Osteocyte (in vitro differentiated cells): ENCODE data around the gene CHN1. TPM values are rescaled to one million over a fixed set of nuclear protein-coding genes. Genes with fewer than 3 reads are reported as not detected.

Source experiments
- DNase-seq: peaks from one replicate; pipeline ENCODE4 v3.0.0; 2021; ENCODE audit warnings: mixed read lengths; ENCODE audit not compliant: unreplicated experiment; ENCODE audit errors: extremely low spot score
- H3K27ac Mint-ChIP-seq: one replicate; pipeline ENCODE4 v1.8.0; 2021; ENCODE audit warnings: mild to moderate bottlenecking, mixed read lengths; ENCODE audit not compliant: unreplicated experiment
- H3K27me3 Mint-ChIP-seq: one replicate; pipeline ENCODE4 v1.8.0; 2021; ENCODE audit warnings: mixed read lengths; ENCODE audit not compliant: unreplicated experiment
- H3K36me3 Mint-ChIP-seq: one replicate; pipeline ENCODE4 v1.8.0; 2021; ENCODE audit warnings: mixed read lengths; ENCODE audit not compliant: unreplicated experiment
- H3K4me1 Mint-ChIP-seq: one replicate; pipeline ENCODE4 v1.8.0; 2021; ENCODE audit warnings: mixed read lengths; ENCODE audit not compliant: unreplicated experiment
- H3K4me3 Mint-ChIP-seq: one replicate; pipeline ENCODE4 v1.8.0; 2021; ENCODE audit warnings: mild to moderate bottlenecking, moderate library complexity, mixed read lengths; ENCODE audit not compliant: unreplicated experiment
- H3K9me3 Mint-ChIP-seq: one replicate; pipeline ENCODE4 v1.8.0; 2021; ENCODE audit warnings: mixed read lengths; ENCODE audit not compliant: unreplicated experiment
- CTCF ChIP-seq: fragments of 200-600 bp; sonication (generic); IDR thresholded peaks from 2 replicates; pipeline ENCODE4 v1.5.0; 2021; ENCODE audit warnings: antibody characterized with exemption, mild to moderate bottlenecking, moderate library complexity
- long read RNA-seq: library from polyadenylated mRNA; unstranded; transcript quantifications from one replicate; pipeline ENCODE4 v2.0.0, GENCODE V29; 2021
- total RNA-seq: library from RNA; stranded (reverse); gene quantifications from 2 replicates; pipeline ENCODE4 v1.2.1, GENCODE V29; 2021

Gene CHN1
- total RNA-seq: 22.3 and 23.7 TPM in 2 replicates
- long read RNA-seq, transcript CHN1-201 (7 exons, 2,047 nt): major isoform, 110 of 131 reads
- long read RNA-seq, partial matches to known transcripts: 3 of 131 reads
- long read RNA-seq, other reads (novel, unspliced or antisense): 16 of 131 reads

- peak; percentile 91 for DNase-seq
- Mint-ChIP-seq H3K27ac (peak within 1 kb of the TSS; percentile 80), H3K4me1 (peaks cover 14% of the 10 kb centered on the region), H3K27me3 (peaks cover 33% of the 10 kb centered on the region), H3K36me3 (peaks cover 2% of the 10 kb centered on the region), H3K4me3 (peak within 1 kb of the TSS; percentile 89), H3K9me3 (no peaks in the 10 kb centered on the region)
- TF ChIP-seq CTCF: peak; percentile 9
These were observed at the start of gene CHN1 for GRCh38 chr2:175004980-175005732. CHN1 (minus strand) TSS chr2:175005381; CDS start chr2:175004912, 469 bp downstream.

GRCh38 chr2:175054340-175054739, 49.2 kb upstream of the CHN1 start:
- peaks cover 3% of the 10 kb centered on the region for H3K9me3 Mint-ChIP-seq
- H3K4me1 Mint-ChIP-seq: no peaks in the 10 kb centered on the region
- no peak for DNase-seq
- no peak for TF ChIP-seq CTCF
- H3K27ac Mint-ChIP-seq: no peak overlapping the region
- peaks cover 3% of the 10 kb centered on the region for H3K36me3 Mint-ChIP-seq
- H3K4me3 Mint-ChIP-seq: no peak overlapping the region
- no peaks in the 10 kb centered on the region for H3K27me3 Mint-ChIP-seq

GRCh38 chr2:175049661-175050060, 44.5 kb upstream of the CHN1 start:
- Mint-ChIP-seq H3K4me1 (peaks cover 4% of the 10 kb centered on the region), H3K27me3 (no peaks in the 10 kb centered on the region), H3K4me3 (no peak overlapping the region), H3K36me3 (peaks cover 3% of the 10 kb centered on the region), H3K9me3 (no peaks in the 10 kb centered on the region), H3K27ac (no peak overlapping the region)
- TF ChIP-seq CTCF: no peak
- DNase-seq: no peak

GRCh38 chr2:175048275-175048674, 43.1 kb upstream of the CHN1 start:
- Mint-ChIP-seq H3K4me1 (peaks cover 4% of the 10 kb centered on the region), H3K27me3 (no peaks in the 10 kb centered on the region), H3K4me3 (no peak overlapping the region), H3K36me3 (peaks cover 6% of the 10 kb centered on the region), H3K27ac (peak overlapping the region; percentile 21), H3K9me3 (no peaks in the 10 kb centered on the region)
- no peak for DNase-seq
- TF ChIP-seq CTCF: no peak

- Mint-ChIP-seq H3K4me1 (peaks cover 4% of the 10 kb centered on the region), H3K27ac (no peak overlapping the region), H3K4me3 (no peak overlapping the region), H3K36me3 (peaks cover 2% of the 10 kb centered on the region), H3K9me3 (no peaks in the 10 kb centered on the region), H3K27me3 (no peaks in the 10 kb centered on the region)
- TF ChIP-seq CTCF: no peak
- DNase-seq: no peak
These were observed 34.3 kb upstream of the CHN1 start for GRCh38 chr2:175039490-175039889.
